Measurements from ENCODE around the gene KIAA1958.

The KIAA1958 gene

GRCh38 chr9:112642126-112642525 lies 155.5 kb downstream of the KIAA1958 start:
- no peak for TF ChIP-seq CTCF (IDR thresholded peaks at IDR 0.05; ENCODE audit: low read depth, low read length)
- H3K4me3 ChIP-seq (replicated peaks in 1 of 2; ENCODE audit: low read depth in 2 of 2, low read length in 2 of 2): no peak overlapping the region
- no peak for DNase-seq (ENCODE audit: low read depth in 2 of 2)

- no peak overlapping the region for H3K4me3 ChIP-seq (replicated peaks in 1 of 2; ENCODE audit: low read depth in 2 of 2, low read length in 2 of 2)
- TF ChIP-seq CTCF (IDR thresholded peaks at IDR 0.05; ENCODE audit: low read depth, low read length): no peak
- no peak for DNase-seq (ENCODE audit: low read depth in 2 of 2)
These were observed 161.0 kb downstream of the KIAA1958 start for GRCh38 chr9:112647596-112647995.

GRCh38 chr9:112648624-112649023 lies 162.0 kb downstream of the KIAA1958 start:
- DNase-seq (ENCODE audit: low read depth in 2 of 2): no peak
- no peak overlapping the region for H3K4me3 ChIP-seq (replicated peaks in 1 of 2; ENCODE audit: low read depth in 2 of 2, low read length in 2 of 2)
- no peak for TF ChIP-seq CTCF (IDR thresholded peaks at IDR 0.05; ENCODE audit: low read depth, low read length)

GRCh38 chr9:112654282-112654681 lies 167.7 kb downstream of the KIAA1958 start:
- no peak overlapping the region for H3K4me3 ChIP-seq (replicated peaks in 1 of 2; ENCODE audit: low read depth in 2 of 2, low read length in 2 of 2)
- DNase-seq (ENCODE audit: low read depth in 2 of 2): no peak
- no peak for TF ChIP-seq CTCF (IDR thresholded peaks at IDR 0.05; ENCODE audit: low read depth, low read length)

GRCh38 chr9:112655668-112656067 lies 169.0 kb downstream of the KIAA1958 start:
- no peak overlapping the region for H3K4me3 ChIP-seq (replicated peaks in 1 of 2; ENCODE audit: low read depth in 2 of 2, low read length in 2 of 2)
- TF ChIP-seq CTCF (IDR thresholded peaks at IDR 0.05; ENCODE audit: low read depth, low read length): no peak
- no peak for DNase-seq (ENCODE audit: low read depth in 2 of 2)

GRCh38 chr9:112659906-112660305 lies 173.3 kb downstream of the KIAA1958 start:
- TF ChIP-seq CTCF (IDR thresholded peaks at IDR 0.05; ENCODE audit: low read depth, low read length): no peak
- no peak overlapping the region for H3K4me3 ChIP-seq (replicated peaks in 1 of 2; ENCODE audit: low read depth in 2 of 2, low read length in 2 of 2)
- no peak for DNase-seq (ENCODE audit: low read depth in 2 of 2)

- TF ChIP-seq CTCF (IDR thresholded peaks at IDR 0.05; ENCODE audit: low read depth, low read length): no peak
- DNase-seq (ENCODE audit: low read depth in 2 of 2): no peak
- H3K4me3 ChIP-seq (replicated peaks in 1 of 2; ENCODE audit: low read depth in 2 of 2, low read length in 2 of 2): no peak overlapping the region
These were observed 177.1 kb downstream of the KIAA1958 start for GRCh38 chr9:112663681-112664080.
